Endothelial cell of umbilical vein (primary cell): Measurements from ENCODE around the gene KIAA1217. TPM values are rescaled to one million over a fixed set of nuclear protein-coding genes. Genes with fewer than 3 reads are reported as not detected.

Source experiments
- BruUV-seq: library from RNA; stranded (reverse); fragments of 400-500 nt; replicated peaks from 2 replicates; lab custom pipeline; 2021; lab: Mats Ljungman, UMichigan
- CTCF ChIA-PET: fragments of 300-600, 350-600 bp; sonication (Branson Sonifier 250); formaldehyde crosslinking; loops from one replicate; lab custom pipeline; 2021; ENCODE audit warnings: antibody characterized with exemption, inconsistent platforms; lab: Charles Lee
- POLR2A ChIA-PET: fragments of 300-600, 350-600 bp; sonication (Branson Sonifier 250); formaldehyde crosslinking; loops from one replicate; lab custom pipeline; 2021; ENCODE audit warnings: antibody characterized with exemption, inconsistent platforms; lab: Charles Lee
- DNase-seq: peaks from one replicate; pipeline ENCODE4 v3.0.0-alpha.2; 2011; ENCODE audit warnings: low read depth, low spot score
- FAIRE-seq: peaks from 2 replicates; lab custom pipeline; 2011; peaks lifted over from hg19 to GRCh38; lab: Jason Lieb, UNC
- H2AFZ ChIP-seq: 2 replicates; pipeline ENCODE4 v1.6.0; 2012; ENCODE audit warnings: low read depth, low read length, control low read depth, inconsistent platforms
- H3K27ac ChIP-seq: 2 replicates; pipeline ENCODE4 v1.5.1; 2011; ENCODE audit warnings: low read depth, mild to moderate bottlenecking, control low read depth, low read length, moderate library complexity; ENCODE audit not compliant: insufficient read depth
- H3K27me3 ChIP-seq, 2 experiments: 2 replicates each; pipeline versions ENCODE4 v1.6.0 to v1.6.1; 2011; ENCODE audit warnings: low read length in 2 of 2, mixed read lengths in 1 of 2; ENCODE audit not compliant: control insufficient read depth in 2 of 2, insufficient read depth in 2 of 2
- H3K36me3 ChIP-seq, 2 experiments: 2 replicates in 1 of 2; 3 replicates in 1 of 2; pipeline ENCODE4 v1.5.1; 2011; ENCODE audit warnings: low read length in 2 of 2, mild to moderate bottlenecking in 1 of 2, moderate library complexity in 1 of 2; ENCODE audit not compliant: control insufficient read depth in 2 of 2, insufficient read depth in 2 of 2; ENCODE audit errors: extremely low read depth in 1 of 2
- H3K4me1 ChIP-seq: 3 replicates; pipeline ENCODE4 v1.5.1; 2011; ENCODE audit warnings: mild to moderate bottlenecking, low read length; ENCODE audit not compliant: control insufficient read depth, insufficient read depth; ENCODE audit errors: extremely low read depth
- H3K4me2 ChIP-seq: 2 replicates; pipeline ENCODE4 v1.6.1; 2011; ENCODE audit warnings: low read length, control low read depth, mixed read lengths; ENCODE audit not compliant: insufficient read depth
- H3K4me3 ChIP-seq, 3 experiments: fragments of 200-600 bp in 1 of 3; sonication (generic), shearing (Covaris generic) in 1 of 3; replicated peaks in 1 of 3; 2 replicates each; pipeline ENCODE4 v1.5.1; 2011 to 2016; ENCODE audit warnings: control low read depth in 3 of 3, low read length in 3 of 3, mild to moderate bottlenecking in 2 of 3, inconsistent platforms in 1 of 3, low read depth in 1 of 3, moderate library complexity in 1 of 3; ENCODE audit not compliant: insufficient read depth in 1 of 3
- H3K79me2 ChIP-seq: 2 replicates; pipeline ENCODE4 v1.6.0; 2012; ENCODE audit warnings: low read length, inconsistent platforms; ENCODE audit not compliant: control insufficient read depth, insufficient read depth
- H3K9ac ChIP-seq: replicated peaks from 2 replicates; pipeline ENCODE3; 2011; ENCODE audit warnings: low read length, control low read depth; ENCODE audit not compliant: insufficient read depth; ENCODE audit errors: extremely low read depth
- H3K9me1 ChIP-seq: replicated peaks from 3 replicates; pipeline ENCODE4 v1.6.0; 2011; ENCODE audit warnings: mild to moderate bottlenecking, low read length; ENCODE audit not compliant: control insufficient read depth, insufficient read depth; ENCODE audit errors: extremely low read depth
- H3K9me3 ChIP-seq: replicated peaks from 2 replicates; pipeline ENCODE4 v1.5.1; 2012; ENCODE audit warnings: low read length, inconsistent platforms; ENCODE audit not compliant: control insufficient read depth, insufficient read depth
- H4K20me1 ChIP-seq: replicated peaks from 2 replicates; pipeline ENCODE3; 2011; ENCODE audit warnings: mild to moderate bottlenecking, low read length; ENCODE audit not compliant: control insufficient read depth, insufficient read depth; ENCODE audit errors: extremely low read depth
- EZH2 ChIP-seq: IDR thresholded peaks from 2 replicates; pipeline ENCODE4 v1.6.1; 2012; ENCODE audit warnings: borderline replicate concordance, low read depth, mild to moderate bottlenecking, moderate library complexity, low read length, inconsistent platforms; ENCODE audit not compliant: severe bottlenecking
- FOS ChIP-seq: IDR thresholded peaks from 2 replicates; pipeline ENCODE4 v1.6.1; 2011; ENCODE audit warnings: mild to moderate bottlenecking, low read length, moderate library complexity, borderline replicate concordance; ENCODE audit not compliant: insufficient read depth
- GATA2 ChIP-seq: IDR thresholded peaks from 2 replicates; pipeline ENCODE4 v1.7.0; 2011; ENCODE audit warnings: low read depth, mild to moderate bottlenecking, moderate library complexity, mixed read lengths, low read length; ENCODE audit not compliant: insufficient read length, insufficient read depth
- JUN ChIP-seq: IDR thresholded peaks from 2 replicates; pipeline ENCODE4 v1.6.1; 2011; ENCODE audit warnings: borderline replicate concordance, low read depth; ENCODE audit not compliant: insufficient read length, insufficient read depth
- MYC ChIP-seq: IDR thresholded peaks from one replicate; pipeline ENCODE4 v1.6.1; 2011; ENCODE audit warnings: mild to moderate bottlenecking, low read depth, low read length
- POLR2A ChIP-seq: IDR thresholded peaks from 2 replicates; pipeline ENCODE4 v1.6.1; 2012; ENCODE audit warnings: low read depth, mild to moderate bottlenecking, control low read depth, low read length
- POLR2AphosphoS5 ChIP-seq: IDR thresholded peaks from 2 replicates; pipeline ENCODE4 v1.6.1; 2012; ENCODE audit warnings: low read depth, mild to moderate bottlenecking, control low read depth, low read length, moderate library complexity; ENCODE audit not compliant: insufficient read depth
- dilution Hi-C: fragments of 300-500 bp; cut with MboI; formaldehyde crosslinking; loops from one replicate; pipeline ENCODE4 v1.15.0; 2019; ENCODE audit warnings: low sequenced_read_pairs; ENCODE audit not compliant: extremely low pct_ligation_motif_present
- intact Hi-C: fragments of 100-400 bp; cut with micrococcal nuclease; formaldehyde crosslinking; loops from one replicate; pipeline ENCODE4 v1.10.0; 2022
- polyA plus RNA-seq, 4 experiments: library from polyadenylated mRNA; depleted of rRNA in 3 of 4; stranded (reverse) in 3 of 4; unstranded in 1 of 4; fragments of >200 nt; gene quantifications; 2 replicates each; pipeline versions ENCODE4 v1.2.1 to v1.2.3, GENCODE V29; 2011 to 2012; ENCODE audit warnings: missing spikeins in 1 of 4
- total RNA-seq: library from RNA; stranded (reverse); gene quantifications from 2 replicates; pipeline ENCODE4 v1.2.3, GENCODE V29; 2021
- TF ChIP-seq, protein P1 (sequence below), 2 donors: IDR thresholded peaks; 1 replicate in 1 of 2; 2 replicates in 1 of 2; pipeline ENCODE4 v1.5.1; 2011; ENCODE audit warnings: low read length in 2 of 2, mild to moderate bottlenecking in 2 of 2, moderate library complexity in 2 of 2, control low read depth in 1 of 2, inconsistent platforms in 1 of 2, low read depth in 1 of 2; ENCODE audit not compliant: insufficient read depth in 1 of 2; ENCODE audit errors: extremely low read depth in 1 of 2
- TF ChIP-seq, protein P2 (sequence below): IDR thresholded peaks from 2 replicates; pipeline ENCODE4 v1.6.1; 2011; ENCODE audit not compliant: insufficient read depth, insufficient read length

KIAA1217 gene
- total and polyA plus RNA-seq, 2 donors (not counting 3 experiments of a cell fraction or from before 2014, with no cell fraction given) = 0.83 to 10.3 TPM

GRCh38 chr10:24494236-24494635 lies 285.3 kb downstream of the KIAA1217 start:
- DNase-seq (no peak), FAIRE-seq (no peak)
- intact Hi-C loops = no loop called here
- H3K27ac ChIP-seq = no peak overlapping the region
- H4K20me1 ChIP-seq = no peaks in the 10 kb centered on the region
- H3K36me3 ChIP-seq = no peaks in the 10 kb centered on the region
- no peaks in the 10 kb centered on the region for H3K27me3 ChIP-seq
- BruUV-seq = no TSS peak
- dilution Hi-C loops = no loop called here
- no peaks in the 10 kb centered on the region for H3K4me1 ChIP-seq
- H3K9me1 ChIP-seq = no peaks in the 10 kb centered on the region
- H3K79me2 ChIP-seq = no peaks in the 10 kb centered on the region
- H3K9ac ChIP-seq = no peak overlapping the region
- H3K4me3 ChIP-seq = no peak overlapping the region
- POLR2A ChIA-PET = no interaction called here
- CTCF ChIA-PET = no interaction called here
- no peaks in the 10 kb centered on the region for H3K9me3 ChIP-seq
- H3K4me2 ChIP-seq = no peak overlapping the region
- TF ChIP-seq JUN (no peak), POLR2A (no peak), MYC (no peak), FOS (no peak), POLR2AphosphoS5 (no peak), EZH2 (no peak), GATA2 (no peak)
- TF ChIP-seq, protein P1, sequence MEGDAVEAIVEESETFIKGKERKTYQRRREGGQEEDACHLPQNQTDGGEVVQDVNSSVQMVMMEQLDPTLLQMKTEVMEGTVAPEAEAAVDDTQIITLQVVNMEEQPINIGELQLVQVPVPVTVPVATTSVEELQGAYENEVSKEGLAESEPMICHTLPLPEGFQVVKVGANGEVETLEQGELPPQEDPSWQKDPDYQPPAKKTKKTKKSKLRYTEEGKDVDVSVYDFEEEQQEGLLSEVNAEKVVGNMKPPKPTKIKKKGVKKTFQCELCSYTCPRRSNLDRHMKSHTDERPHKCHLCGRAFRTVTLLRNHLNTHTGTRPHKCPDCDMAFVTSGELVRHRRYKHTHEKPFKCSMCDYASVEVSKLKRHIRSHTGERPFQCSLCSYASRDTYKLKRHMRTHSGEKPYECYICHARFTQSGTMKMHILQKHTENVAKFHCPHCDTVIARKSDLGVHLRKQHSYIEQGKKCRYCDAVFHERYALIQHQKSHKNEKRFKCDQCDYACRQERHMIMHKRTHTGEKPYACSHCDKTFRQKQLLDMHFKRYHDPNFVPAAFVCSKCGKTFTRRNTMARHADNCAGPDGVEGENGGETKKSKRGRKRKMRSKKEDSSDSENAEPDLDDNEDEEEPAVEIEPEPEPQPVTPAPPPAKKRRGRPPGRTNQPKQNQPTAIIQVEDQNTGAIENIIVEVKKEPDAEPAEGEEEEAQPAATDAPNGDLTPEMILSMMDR (IDR thresholded peaks at IDR 0.05; ENCODE audit: extremely low read depth in 1 of 2, insufficient read depth in 1 of 2, low read depth in 1 of 2, low read length in 2 of 2) = no peak
- TF ChIP-seq, protein P2, sequence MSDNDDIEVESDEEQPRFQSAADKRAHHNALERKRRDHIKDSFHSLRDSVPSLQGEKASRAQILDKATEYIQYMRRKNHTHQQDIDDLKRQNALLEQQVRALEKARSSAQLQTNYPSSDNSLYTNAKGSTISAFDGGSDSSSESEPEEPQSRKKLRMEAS = no peak
- no peak overlapping the region for H2AFZ ChIP-seq
